HFF-Myc (cell line): ENCODE data around the gene GON7.
"Not testable (repeated sequence)": the region's sequence is repeated elsewhere in the genome, so short reads cannot be mapped to it uniquely, and the experiment has no call there.

Experiments
- DNase-seq: peaks from one replicate; pipeline ENCODE4 v3.0.0-alpha.2; 2011; ENCODE audit warnings: low read depth; ENCODE audit errors: extremely low read depth
- H3K4me3 ChIP-seq: replicated peaks from 2 replicates; pipeline ENCODE4 v1.5.1; 2011; ENCODE audit warnings: low read depth, mild to moderate bottlenecking, control low read depth, low read length
- TF ChIP-seq, protein P1 (sequence below): IDR thresholded peaks from 2 replicates; pipeline ENCODE4 v1.5.1; 2012; ENCODE audit warnings: mild to moderate bottlenecking, low read depth, low read length, control low read depth; ENCODE audit errors: missing control alignments

GON7 gene

DNA sequence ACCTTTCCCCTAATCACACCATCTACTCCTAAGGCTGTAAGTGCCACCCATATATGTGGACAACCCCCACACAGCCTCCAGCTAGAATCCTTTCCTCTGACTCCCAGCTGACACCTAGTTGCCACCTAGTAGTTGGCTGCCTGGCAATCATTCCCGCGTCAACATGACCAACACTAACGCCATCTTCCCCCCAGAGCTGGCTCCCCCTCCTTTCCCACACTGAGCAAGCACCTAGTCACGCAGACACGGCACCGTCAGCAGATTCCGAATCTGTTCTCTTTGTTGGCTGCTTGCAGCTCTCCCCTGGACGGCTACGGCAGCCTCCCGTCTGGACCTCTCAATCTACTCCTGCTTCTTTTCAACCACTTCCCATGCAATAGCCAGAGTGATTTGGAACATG, 27.9 kb upstream of the GON7 start:
- no peak for DNase-seq
- TF ChIP-seq, protein P1, sequence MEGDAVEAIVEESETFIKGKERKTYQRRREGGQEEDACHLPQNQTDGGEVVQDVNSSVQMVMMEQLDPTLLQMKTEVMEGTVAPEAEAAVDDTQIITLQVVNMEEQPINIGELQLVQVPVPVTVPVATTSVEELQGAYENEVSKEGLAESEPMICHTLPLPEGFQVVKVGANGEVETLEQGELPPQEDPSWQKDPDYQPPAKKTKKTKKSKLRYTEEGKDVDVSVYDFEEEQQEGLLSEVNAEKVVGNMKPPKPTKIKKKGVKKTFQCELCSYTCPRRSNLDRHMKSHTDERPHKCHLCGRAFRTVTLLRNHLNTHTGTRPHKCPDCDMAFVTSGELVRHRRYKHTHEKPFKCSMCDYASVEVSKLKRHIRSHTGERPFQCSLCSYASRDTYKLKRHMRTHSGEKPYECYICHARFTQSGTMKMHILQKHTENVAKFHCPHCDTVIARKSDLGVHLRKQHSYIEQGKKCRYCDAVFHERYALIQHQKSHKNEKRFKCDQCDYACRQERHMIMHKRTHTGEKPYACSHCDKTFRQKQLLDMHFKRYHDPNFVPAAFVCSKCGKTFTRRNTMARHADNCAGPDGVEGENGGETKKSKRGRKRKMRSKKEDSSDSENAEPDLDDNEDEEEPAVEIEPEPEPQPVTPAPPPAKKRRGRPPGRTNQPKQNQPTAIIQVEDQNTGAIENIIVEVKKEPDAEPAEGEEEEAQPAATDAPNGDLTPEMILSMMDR = no peak
- H3K4me3 ChIP-seq = no peak overlapping the region

DNA sequence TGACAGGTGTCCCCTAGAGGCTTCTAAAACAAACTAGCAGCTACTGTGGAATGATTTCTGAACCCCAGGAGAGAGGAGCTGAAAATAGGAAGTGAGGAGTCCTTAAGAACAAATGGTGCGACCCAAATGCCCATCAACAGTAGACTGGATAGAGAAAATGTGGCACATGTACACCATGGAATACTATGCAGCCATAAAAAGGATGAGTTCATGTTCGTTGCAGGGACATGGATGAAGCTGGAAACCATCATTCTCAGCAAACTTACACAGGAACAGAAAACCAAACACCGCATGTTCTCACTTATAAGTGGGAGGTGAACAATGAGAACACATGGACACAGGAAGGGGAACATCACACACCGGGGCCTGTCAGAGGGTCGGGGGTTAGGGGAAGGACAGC, 26.2 kb upstream of the GON7 start:
- DNase-seq, H3K4me3 ChIP-seq: not testable (repeated sequence)

DNA sequence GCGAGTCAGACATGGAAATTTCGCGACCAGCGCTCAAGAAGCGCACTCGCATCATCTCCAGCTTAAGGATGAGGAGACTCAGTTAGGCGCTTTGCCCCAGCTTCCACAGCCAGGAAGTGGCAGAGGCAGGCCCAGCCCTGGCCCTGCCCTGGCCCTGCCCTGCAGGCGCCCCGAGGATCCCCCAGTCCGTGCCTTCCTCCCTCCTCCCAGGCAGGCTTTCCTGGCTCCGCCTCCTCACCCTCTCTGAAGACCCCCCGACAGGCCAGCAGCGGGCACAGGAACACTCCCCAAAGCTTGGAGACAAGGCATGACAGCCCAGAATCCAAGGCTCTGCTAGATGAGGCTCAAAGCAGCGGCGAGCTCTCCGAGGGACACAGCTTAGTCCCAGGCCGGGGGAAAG, 25.3 kb upstream of the GON7 start:
- DNase-seq = no peak
- TF ChIP-seq, protein P1 = no peak

DNA sequence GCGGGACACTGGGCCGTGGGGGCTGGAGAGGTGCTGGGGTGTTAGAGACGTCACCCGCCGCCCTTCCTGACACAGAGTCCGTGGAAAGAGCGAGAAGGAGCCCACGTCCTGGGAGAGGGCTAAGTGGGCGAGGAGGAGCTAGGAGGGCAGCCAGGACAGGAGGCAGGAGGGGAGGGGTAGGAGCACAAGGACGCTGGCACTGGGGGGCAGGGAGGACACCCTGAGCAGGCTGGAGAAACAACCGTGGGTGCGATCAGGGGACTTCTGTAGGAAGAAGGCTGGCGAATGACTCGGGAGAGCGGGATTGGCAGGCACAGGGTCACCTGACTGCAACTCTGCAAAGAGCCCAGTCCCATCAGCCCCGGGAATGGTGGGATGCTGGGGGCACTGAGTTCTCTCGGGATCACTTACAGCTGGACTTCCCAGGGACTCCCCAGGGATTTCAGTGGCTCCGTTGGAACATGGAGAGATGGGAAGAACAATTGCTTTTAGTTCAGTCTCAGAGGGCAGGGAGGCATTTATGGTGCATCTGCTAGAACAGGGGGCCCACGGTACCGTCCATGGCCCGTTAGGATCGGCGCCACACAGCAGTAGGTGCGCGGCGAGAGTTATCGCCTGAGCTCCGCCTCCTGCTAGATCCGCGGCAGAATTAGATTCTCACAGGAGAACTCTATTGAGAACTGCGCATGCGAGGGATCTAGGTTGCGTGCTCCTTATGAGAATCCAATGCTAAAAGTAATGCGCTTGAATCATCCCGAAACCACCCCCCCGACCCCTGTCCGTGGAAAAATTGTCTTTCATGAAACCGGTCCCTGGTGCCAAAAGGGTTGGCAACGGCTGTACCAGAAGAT, 24.5 kb upstream of the GON7 start:
- DNase-seq = no peak
- TF ChIP-seq, protein P1 = no peak
- H3K4me3 ChIP-seq = peak overlapping the region; percentile 41

More for the DNA sequence above, 25.3 kb upstream of the GON7 start:
- peak overlapping the region; percentile 41 for H3K4me3 ChIP-seq

DNA sequence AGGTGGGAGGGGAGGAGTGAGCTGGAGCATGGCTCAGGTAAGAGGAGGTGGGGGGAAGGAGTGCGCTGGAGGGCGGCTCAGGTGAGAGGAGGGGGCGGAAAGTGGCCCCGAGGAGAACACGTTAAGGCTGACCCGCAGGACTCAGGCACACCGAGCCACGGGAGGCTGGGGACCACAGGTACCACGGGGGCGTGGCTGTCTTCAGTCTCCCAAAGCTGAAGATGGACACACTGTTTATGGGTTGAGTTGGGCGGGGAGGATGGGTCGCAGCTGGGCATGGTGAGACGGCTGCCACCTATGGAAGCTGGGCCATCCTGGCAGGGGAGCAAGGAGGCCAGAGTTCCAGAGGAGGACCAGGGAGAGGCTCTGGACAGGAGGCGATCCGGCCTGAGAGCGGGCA, 23.7 kb upstream of the GON7 start:
- no peak overlapping the region for H3K4me3 ChIP-seq
- TF ChIP-seq, protein P1 = no peak
- no peak for DNase-seq

DNA sequence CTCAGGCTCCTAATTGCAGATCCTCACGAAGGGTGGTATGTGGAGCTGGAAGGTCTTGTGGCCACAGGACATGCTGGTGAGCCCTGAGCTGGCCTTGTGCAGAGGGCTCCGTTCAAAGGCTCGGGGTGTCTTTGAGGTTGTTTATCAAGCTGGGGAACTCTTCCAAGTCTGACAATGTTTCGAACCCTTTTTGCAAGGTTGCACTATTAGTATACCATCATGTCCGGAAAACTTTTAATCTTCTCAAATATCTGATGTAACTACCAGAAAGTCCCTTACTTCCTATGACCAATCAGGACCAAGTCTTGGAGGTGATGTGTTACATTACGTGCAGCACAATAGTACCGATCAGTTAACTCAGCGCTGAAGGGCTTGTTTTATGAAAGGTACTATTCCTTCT, 21.7 kb upstream of the GON7 start:
- TF ChIP-seq, protein P1 = no peak
- no peak overlapping the region for H3K4me3 ChIP-seq
- DNase-seq = no peak

DNA sequence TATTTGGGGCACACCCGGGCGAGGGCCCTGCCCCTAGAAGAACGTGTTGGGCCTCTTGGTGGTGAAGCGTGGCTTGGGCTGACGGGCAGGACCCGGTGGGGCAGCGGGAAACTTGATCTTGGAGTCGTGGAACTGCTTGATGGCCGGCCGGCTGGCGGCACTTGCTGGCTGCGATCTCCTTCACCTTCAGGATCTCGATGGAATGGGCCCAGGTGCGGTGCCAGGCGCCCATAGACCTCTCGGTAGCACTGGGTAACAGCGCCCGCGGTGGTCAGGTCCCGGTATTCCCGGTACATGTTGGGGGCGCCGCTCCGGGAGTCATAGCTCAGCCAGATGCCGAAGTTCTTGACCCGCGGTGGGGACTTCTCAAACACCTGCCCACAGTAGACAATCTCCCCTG, 16.7 kb upstream of the GON7 start:
- no peak overlapping the region for H3K4me3 ChIP-seq
- no peak for DNase-seq
- TF ChIP-seq, protein P1 = no peak
